GM19397 (cell line): ENCODE results near the gene GNAL.
"Not testable (repeated sequence)": the region's sequence is repeated elsewhere in the genome, so short reads cannot be mapped to it uniquely, and the experiment has no call there.

ENCODE experiments used
- ATAC-seq: cut with Tn5 transposase; IDR thresholded peaks from one replicate; pipeline ENCODE4 v1.9.1; 2021; ENCODE audit warnings: mild to moderate bottlenecking, moderate library complexity; ENCODE audit not compliant: unreplicated experiment

The GNAL gene

DNA sequence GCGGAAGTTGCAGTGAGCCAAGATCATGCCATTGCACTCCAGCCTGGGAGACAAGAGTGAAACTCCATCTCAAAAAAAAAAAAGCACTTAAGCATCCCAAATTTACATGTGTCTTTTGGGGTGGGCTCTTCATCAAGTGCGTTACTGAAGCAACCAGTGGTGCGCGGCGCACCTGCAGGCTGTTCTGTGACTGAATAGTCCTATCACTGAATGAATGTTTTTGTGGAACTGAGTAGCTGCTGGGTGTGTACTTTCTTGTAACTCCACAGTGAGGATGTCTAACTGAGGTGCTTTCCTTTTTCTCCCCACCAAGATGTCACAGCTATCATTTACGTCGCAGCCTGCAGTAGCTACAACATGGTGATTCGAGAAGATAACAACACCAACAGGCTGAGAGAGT is 179.2 kb downstream of the GNAL start:
- ATAC-seq = no peak

DNA sequence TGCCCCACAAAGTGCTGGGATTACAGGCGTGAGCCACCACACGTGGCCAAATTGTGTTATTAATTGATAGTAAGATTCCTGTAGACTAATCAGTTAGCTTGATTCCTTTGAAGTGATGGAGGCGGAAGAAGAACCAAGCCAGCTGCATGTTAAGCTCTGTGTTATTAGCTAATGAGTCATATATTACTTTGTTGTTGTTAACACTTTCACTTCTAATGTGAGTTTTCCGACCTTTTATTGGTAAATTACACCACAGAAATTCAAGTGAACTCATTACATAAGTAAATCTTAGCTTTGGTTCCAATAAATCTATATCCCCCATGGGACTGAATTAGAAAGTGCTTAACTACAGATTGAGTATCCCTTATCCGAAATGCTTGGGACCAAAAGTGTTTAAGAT is 182.4 kb downstream of the GNAL start:
- no peak for ATAC-seq

DNA sequence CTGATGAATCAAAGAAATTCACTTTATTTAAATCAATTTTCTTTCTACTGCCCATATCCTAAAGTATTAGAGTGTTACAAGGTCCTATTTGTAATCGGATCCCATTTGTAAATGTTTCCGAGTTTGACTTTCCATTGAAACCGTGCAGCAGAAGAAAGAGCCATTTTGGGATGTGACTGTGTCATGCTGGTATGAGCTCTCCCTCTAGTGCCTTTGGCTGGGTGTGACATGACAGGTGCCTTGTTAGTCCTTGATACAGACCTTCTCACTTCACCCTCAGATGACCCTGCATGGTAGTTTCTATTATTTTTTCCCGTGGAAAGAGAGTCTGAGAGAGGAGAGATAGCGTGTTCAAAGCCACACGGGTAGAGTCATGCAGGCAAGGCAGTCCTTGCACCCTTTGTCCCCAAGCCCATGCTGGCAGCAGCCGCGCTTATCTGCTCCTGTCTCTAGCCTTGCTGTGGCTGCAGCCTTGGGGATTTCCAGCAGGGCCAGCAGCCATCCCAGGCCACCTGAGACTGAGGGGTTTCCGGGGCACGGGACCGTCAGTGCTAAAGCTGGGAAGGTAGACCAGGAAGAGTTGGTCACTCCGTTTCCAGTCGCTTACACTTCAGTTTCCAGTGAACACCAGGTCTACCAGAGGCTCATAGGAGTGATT is 183.5 kb downstream of the GNAL start:
- no peak for ATAC-seq

DNA sequence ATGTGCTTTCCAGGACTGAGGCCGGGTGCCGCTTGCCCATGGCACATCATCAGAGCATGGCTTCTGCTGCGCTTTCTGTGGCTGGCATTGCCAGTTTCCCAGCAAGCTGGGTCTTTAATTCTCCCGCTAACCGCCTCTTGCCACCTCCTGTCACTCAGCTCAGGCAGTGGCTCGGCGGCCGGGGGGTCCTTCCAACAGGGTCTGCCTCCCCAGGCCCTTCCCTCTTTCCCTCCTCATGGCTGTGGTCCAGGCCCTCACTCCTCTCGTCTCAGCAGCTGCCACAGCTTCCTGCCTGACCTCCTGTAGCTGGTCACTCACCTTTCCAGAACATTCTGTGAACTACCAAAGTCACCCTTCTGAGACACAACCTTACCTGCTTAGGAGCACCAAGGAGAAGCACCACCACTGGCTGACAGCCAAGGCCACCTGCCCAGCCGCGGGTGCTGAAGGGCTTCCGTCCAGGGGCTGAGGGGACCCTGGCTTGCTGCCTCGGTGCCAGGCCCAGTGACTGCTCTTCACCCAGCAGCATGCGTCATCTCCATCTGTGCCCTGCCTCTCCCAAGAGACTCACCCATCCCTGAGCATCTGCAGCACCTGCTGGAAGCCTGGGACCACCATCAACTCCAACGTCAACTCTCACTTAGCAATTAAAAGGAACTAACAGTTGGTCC is 184.7 kb downstream of the GNAL start:
- no peak for ATAC-seq

DNA sequence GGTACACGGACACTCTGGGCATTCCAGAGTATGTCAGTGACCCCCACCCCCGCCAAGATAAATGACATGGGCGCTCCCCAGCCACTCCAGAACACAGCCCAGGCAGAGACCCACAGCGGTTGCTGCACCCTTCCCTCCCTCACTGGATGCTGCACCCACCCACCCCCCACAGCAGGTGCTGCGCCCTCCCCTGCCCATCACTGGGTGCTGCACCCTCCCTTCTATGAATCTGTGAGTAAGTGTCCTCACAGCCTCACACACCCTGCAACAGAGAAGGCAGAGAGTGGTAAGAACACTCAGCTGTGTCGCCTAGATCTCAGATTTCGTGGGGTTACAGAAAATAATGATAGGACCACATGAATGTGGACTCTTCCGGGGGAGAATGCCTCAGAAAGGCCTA is 185.6 kb downstream of the GNAL start:
- ATAC-seq = no peak

DNA sequence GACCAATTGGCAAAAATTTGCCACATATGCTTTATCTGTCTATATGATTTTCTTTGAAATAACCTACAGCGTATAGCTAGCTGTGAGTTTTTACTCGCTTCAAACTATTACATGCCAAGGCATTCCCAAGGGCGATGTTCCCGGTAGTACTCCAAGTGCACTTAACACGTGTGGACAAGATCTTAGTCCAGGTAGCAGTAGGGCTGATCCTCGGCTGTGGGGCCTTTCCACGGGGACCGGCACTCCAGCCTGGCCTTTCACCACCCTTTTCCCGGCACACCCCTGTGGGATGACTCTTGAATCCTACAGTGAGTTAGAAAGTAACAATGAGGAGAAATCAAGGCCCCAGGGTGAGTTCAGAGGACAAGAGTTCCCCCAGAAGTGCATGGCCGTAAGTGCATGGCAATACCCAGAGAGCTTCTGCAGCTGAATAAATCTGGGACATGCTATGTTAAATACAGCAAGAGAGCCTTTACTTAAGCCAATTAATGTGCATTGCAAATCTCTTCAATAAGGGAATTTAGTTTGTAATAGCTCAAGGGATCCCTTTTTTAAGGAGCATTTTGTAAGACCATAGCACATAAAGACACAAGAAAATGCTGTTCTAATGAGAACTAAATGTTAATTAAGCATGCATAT is 188.6 kb downstream of the GNAL start:
- ATAC-seq = no peak

DNA sequence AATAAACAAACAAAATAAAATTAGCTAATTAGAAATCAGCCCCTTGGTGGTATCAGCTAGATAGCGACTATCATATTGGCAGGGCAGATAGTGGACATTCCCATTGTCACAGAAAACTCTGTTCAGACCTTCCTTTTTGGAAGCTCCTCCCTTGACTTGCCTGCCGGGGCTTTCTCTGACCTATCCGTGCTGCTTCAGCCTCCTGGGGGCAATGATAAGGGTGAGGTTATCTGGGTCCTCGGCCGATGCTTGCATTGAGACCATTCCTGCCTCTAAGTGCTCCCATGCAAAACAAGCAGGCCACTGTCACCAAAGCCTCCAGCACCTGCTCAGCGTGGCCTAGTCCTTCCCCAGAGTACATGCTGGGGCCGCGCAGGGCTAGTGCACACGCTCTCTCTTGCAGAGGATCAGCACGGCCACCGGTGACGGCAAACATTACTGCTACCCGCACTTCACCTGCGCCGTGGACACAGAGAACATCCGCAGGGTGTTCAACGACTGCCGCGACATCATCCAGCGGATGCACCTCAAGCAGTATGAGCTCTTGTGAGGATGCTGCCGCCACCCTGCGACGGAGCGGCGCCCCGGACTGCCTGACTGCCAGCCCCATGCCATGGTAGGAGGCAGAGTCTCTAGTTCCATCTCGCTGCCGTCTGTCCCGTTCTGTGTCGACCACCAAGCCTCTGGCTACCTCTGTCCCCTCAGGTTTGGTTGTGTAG is 191.7 kb downstream of the GNAL start:
- no peak for ATAC-seq

DNA sequence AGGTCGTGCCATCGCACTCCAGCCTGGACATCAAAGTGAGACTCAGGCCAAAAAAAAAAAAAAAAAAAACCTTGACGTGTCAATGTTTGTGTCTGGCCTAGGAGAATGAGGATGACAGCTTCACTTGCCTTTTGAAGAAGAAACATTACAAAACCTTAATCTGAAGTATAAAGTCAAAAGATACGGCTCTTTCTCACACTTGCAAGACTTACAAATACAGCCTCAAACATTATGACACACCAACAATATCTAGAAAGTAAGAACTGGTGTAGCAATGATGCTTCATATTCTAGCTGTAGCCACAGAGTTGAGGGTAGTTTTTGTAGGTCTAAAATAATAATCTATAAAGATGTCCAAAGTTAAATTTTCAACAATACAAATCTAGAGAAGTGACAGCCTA is 193.6 kb downstream of the GNAL start:
- ATAC-seq = no peak

DNA sequence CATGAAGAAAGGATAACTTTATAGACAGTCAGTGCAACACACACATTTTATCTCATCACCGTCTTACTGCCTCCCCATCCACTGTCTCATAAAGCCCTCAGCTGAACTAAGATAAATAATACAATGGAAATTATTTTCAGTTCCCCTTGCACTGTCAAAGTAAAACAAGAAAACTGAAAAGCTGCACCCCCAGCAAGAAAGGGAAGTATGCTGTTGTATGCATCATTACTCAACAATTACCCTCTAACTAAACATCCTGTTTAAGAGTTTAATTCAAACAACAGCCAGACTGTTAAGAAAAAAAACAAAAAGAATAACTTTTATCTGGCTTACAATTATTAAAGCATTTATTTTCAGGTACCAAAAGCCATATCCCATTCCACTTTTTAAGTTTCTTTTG is 194.1 kb downstream of the GNAL start:
- no peak for ATAC-seq

DNA sequence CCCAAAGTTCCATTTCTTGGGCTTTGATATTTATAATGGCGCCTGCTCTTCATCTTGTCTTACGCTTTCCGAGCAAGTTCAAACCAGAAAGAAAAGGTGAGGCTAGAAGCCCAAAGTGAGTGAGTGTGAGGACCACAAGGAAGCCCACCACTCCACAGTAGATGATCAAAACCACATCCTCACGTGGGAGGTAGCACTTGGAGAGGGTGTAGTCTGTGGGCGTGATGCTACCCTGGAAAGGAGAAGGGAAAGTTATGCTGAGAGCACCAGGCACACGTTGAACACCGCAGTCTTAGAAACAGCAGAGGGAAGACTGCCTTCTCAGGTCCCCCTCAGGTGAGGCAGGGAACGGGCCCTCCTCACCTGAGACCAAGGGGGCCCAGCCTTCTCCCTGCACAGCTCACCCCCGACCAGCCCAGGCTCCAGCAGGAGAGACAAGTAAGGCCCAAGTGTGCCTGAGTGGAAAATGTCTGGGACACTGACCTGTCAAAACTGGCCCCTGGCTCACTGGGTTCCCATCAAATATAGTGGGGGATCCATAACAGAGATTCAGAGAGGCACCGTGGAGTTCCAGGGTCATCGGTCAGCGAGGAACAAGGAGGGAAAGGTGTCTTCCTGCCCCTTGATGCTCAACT is 195.4 kb downstream of the GNAL start:
- ATAC-seq = no peak

DNA sequence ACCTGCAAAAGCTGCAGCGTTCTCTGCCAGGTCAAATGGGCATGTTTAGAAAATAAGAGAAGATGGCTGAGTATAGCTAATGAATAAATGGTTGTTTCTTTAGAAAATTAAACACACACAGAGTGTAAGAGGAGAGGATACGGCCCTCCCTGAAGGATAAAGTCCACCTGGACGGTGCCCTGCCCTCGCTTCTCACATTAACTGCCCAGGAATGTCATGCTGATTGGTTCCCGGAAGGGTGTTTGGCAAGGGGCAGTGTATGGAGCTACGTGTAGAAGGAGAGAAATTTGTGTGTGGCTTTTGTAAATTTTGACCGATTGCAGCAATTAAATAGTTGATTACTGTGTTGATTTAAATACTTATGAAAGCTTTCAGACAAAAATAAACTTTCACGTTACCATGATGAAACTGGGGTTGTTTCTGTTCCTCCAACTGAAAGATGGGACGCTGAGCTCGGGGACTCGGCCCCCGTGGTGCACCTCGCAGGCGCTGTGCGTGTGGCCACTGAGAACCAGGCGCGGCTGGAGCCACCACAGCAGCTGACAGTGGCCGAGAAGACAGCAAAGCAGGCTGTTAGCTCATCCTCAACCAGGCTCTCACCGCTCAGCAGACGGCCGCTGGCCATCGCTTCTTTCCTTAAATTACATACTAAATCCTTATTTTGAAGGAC is 196.3 kb downstream of the GNAL start:
- no peak for ATAC-seq

DNA sequence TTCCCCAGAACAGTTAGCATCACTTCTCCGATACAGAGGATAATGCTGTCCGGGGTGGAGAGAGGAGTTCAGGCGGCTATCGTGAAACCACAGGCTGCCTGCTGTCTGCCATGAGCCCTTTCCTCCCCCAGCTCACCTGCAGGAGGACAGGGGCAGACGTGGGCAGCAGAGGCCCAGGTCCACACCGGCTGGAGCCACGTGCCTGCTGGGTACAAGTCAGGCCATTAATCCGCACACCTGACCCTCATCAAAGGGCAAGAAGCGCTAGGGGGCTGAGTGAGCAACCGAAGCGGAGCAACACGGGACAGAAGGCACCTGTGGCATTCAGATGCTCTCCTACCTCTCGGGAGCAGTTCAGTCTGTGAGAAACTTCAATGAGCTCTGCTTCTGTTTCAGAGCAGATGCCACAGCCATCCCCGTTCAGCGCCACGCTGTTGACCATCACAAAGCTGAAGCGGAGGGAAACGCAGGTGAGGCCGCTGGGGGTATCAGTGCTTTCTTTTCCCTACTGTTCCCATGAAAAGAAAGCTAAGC is 197.6 kb downstream of the GNAL start:
- ATAC-seq = no peak

DNA sequence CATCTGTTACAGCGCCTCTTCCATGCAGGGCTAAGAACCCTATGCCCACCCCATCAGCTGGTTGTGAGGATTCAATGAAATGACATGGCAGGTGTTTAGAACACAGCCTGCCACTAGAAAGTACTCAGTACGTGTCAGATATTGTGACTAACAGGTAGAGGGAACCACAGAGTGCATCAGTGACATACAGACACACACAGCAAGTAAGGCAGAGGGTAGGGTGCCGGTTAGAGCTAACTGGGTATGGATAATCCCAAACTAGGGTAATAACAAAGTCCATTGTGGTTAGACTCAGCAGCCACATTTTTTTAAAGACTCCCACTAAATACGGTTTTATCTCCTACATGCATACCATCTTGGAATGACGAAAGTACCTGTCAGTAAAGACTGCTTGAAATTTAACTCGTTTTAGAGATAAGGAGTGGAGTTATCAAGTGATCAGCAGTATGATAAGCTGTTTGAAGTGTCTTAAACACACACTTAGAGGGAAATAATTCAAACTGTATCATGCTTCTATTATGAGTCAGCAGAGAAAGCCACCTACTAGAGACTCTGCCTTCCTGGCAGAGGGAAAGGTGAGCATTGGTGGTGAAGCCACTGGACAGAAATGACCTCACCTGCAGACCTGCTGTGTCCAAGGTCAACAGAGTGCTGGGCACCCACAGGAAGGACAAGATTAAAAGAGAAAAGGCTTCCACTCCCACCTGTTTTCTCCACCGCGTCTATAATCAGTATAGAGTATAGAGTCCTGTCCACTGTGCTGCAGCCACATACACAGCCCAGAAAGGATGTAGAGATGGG is 198.5 kb downstream of the GNAL start:
- ATAC-seq = no peak

DNA sequence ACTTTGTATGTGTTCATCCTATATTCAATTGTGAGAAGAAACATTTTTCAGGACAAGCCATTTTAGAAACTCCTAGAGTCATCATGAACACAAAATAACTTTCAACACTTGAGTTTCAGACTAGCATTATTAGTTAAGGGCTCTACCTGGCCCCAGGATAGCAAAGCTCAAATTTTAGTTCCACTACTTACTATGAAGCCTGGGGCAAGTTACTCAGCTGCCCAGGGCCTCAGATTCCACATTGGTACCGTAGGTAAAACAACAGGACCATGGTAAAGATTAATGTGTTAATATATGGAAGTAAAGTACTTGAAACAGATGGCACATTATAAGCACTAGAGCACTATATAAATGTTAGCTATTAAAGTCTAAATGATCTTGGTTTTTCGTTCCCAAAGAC is 199.7 kb downstream of the GNAL start:
- ATAC-seq = no peak

DNA sequence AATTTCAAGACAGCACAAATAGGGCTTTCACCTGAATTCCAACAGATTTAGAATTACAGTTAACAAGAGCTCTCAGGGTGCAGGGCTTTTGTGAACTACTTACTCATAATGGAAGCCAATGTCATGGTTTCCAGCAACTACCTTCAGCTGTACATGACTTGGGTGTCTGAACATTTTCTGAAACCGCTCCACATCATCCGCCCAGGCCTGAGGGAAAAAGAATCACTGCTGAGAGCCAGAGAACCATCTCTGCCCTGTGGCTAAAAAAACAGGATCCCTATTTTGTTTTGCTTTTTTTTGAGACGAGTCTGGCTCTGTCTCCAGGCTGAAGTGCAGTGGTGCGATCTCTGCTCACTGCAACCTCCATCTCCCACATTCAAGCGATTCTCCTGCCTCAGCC is 200.2 kb downstream of the GNAL start:
- ATAC-seq = no peak

DNA sequence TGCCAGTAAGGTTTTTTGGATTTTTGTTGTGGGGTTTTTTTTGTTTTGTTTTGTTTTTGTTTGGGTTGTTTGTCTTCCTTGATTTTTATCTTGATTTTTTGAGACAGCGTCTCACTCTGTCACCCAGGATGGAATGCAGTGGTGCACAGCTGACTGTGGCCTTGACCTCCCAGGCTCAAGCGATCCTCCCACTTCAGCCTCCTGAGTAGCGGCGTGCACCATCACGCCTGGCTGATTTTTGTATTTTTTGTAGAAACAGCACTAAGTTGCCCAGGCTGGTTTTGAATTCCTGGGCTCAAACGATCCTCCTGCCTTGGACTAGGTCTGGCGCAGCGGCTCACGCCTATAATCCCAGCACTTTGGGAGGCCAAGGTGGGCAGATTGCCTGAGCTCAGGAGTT is 202.7 kb downstream of the GNAL start:
- ATAC-seq = no peak

DNA sequence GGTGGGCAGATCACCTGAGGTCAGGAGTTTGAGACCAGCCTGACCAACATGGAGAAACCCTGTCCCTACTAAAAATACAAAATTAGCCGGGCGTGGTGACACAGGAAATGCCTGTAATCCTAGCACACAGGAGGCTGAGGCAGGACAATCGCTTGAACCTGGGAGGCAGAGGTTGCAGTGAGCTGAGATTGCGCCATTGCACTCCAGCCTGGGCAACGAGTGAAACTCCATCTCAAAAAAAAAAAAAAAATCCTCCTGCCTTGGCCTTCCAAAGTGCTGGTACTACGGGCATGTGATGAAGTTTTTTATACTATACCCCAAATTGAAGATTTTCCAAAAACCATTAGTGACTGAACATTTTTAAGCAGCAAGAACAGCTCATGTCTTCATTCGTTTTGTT is 203.4 kb downstream of the GNAL start:
- ATAC-seq = not testable (repeated sequence)

DNA sequence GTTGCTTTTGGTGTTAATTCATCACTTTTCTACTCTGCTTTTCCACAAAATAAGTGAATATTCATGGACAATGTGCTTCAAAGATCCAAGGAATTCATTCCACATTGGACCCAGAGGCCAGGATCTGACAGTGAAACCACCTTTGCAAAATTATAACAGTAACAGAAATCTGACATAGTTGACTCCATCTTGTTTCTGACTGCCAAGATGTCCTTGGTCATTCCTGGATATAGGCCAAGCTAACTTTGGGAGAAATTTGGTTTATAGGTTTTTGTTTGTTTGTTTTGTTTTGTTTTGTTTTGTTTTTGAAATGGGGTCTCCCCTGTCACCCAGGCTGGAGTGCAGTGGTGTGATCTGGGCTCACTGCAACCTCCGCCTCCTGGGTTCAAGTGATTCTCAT is 208.7 kb downstream of the GNAL start:
- ATAC-seq = no peak

DNA sequence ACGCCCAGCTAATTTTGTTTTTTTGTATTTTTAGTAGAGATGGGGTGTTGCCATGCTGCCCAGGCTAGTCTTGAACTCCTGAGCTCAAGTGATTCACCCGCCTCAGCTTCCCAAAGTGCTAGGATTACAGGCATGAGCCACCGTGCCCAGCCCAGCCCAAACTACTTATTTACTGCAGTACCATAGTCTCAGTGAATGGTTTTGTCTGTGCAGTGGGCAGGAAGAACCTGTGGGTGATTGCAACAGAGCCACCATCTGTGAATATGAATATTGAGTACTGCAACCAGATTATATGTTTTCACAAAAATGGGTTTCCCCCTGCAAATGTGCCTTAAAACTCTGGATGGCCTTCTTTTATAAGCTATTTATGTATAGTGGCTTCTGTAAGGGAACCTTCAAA is 210.0 kb downstream of the GNAL start:
- no peak for ATAC-seq
